ENCODE results near the gene ZKSCAN1.
"Not testable (repeated sequence)": the region's sequence is repeated elsewhere in the genome, so short reads cannot be mapped to it uniquely, and the experiment has no call there.

Gene ZKSCAN1

DNA sequence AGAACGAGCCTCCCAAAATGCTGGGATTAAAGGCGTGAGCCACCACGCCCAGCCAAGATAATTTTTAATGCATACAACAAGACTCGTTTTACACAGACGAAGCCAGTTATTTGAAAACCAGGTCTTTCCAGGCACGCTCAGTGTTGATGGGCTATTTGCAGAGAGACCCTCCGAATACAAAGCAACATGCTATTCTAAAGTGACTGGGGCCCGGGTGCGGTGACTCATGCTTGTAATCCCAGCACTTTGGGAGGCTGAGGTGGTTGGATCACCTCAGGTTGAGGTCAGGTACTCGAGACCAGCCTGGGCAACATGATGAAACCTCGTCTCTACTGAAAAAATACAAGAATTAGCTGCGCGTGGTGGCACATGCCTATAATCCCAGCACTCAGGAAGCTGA, 38.8 kb upstream of the ZKSCAN1 start:
- TF ChIP-seq, protein P1, sequence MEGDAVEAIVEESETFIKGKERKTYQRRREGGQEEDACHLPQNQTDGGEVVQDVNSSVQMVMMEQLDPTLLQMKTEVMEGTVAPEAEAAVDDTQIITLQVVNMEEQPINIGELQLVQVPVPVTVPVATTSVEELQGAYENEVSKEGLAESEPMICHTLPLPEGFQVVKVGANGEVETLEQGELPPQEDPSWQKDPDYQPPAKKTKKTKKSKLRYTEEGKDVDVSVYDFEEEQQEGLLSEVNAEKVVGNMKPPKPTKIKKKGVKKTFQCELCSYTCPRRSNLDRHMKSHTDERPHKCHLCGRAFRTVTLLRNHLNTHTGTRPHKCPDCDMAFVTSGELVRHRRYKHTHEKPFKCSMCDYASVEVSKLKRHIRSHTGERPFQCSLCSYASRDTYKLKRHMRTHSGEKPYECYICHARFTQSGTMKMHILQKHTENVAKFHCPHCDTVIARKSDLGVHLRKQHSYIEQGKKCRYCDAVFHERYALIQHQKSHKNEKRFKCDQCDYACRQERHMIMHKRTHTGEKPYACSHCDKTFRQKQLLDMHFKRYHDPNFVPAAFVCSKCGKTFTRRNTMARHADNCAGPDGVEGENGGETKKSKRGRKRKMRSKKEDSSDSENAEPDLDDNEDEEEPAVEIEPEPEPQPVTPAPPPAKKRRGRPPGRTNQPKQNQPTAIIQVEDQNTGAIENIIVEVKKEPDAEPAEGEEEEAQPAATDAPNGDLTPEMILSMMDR (IDR thresholded peaks at IDR 0.05; ENCODE audit: extremely low read depth, insufficient read depth, missing control alignments): no peak

GRCh38 chr7:99979814-99980225, 35.6 kb upstream of the ZKSCAN1 start:
- in situ Hi-C loops (cut with MboI; ENCODE audit: low pct_unique_long_range_greater_than_20kb, low sequenced_read_pairs, unreplicated experiment); DNase-seq (ENCODE audit: low spot score): not testable (repeated sequence)
- TF ChIP-seq, protein P1 (IDR thresholded peaks at IDR 0.05; ENCODE audit: extremely low read depth, insufficient read depth, missing control alignments): peak; percentile 51

More for the DNA sequence above, 38.8 kb upstream of the ZKSCAN1 start:
- in situ Hi-C loops (cut with MboI; ENCODE audit: low pct_unique_long_range_greater_than_20kb, low sequenced_read_pairs, unreplicated experiment): no loop called here
- no peak for DNase-seq (ENCODE audit: low spot score)

DNA sequence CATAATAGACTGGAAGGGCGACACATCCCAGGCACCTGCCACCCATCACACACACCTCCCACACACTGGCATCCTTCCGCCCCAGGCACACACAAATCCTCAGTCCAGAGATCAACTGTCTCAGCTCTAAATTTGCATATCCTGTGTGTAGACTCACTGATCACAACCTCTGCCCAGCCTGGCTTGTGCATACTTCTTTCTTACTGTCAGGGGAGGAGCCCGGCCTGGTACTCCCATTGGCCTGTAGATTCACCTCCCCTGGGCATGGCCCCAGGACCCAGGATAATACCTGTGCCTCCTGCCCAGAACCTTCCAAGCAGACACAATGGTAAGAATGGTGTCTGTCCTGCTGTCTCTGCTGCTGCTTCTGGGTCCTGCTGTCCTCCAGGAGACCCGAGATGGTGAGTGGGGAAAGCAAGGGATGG, 34.9 kb upstream of the ZKSCAN1 start:
- in situ Hi-C loops (cut with MboI; ENCODE audit: low pct_unique_long_range_greater_than_20kb, low sequenced_read_pairs, unreplicated experiment); DNase-seq (ENCODE audit: low spot score): not testable (repeated sequence)

- in situ Hi-C loops (cut with MboI; ENCODE audit: low pct_unique_long_range_greater_than_20kb, low sequenced_read_pairs, unreplicated experiment); DNase-seq (ENCODE audit: low spot score): not testable (repeated sequence)
Observed at GRCh38 chr7:99981066-99981465, 34.3 kb upstream of the ZKSCAN1 start.

DNA sequence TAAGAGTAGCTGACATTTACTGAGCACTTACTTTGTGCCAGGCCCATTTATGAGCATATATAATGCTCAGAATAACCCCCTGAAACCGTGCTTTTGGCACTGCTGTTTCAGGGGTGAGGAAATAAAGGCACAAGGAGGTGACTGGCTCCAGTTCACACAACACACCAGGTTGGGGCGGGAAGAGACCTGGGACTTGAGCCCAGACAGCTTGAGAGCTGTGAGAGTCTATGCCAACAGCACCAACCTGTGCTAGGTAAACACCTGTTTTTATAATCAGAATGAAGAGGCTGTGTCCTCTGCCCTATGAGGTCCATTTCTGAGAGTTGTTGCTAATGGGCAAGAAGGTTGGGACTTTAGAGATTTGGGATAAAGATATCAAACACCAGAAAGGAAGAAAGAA, 30.8 kb upstream of the ZKSCAN1 start:
- TF ChIP-seq, protein P1 (IDR thresholded peaks at IDR 0.05; ENCODE audit: extremely low read depth, insufficient read depth, missing control alignments): no peak
- in situ Hi-C loops (cut with MboI; ENCODE audit: low pct_unique_long_range_greater_than_20kb, low sequenced_read_pairs, unreplicated experiment): no loop called here
- no peak for DNase-seq (ENCODE audit: low spot score)

- DNase-seq (ENCODE audit: low spot score); in situ Hi-C loops (cut with MboI; ENCODE audit: low pct_unique_long_range_greater_than_20kb, low sequenced_read_pairs, unreplicated experiment): not testable (repeated sequence)
Observed at GRCh38 chr7:99987306-99987705, 28.1 kb upstream of the ZKSCAN1 start.

DNA sequence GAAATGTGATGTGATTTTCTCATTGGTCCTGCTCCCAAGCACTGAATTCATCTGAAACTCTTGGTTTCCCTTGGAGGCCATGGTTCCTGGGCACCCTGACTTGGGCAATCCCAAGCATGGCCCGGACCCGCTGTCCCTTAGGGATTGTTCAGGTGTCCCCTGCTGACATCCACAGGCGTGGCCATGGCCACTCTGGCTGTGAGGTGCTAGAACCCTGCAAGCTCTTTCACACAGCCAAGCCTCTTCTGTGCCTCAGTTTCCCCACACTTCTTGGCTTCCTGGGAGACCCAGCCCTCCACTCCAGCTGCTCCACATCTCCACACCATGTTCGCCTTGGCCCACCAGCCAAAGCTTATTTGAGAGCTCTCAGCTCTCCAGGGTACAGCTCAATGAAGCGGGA, 27.6 kb upstream of the ZKSCAN1 start:
- TF ChIP-seq, protein P1 (IDR thresholded peaks at IDR 0.05; ENCODE audit: extremely low read depth, insufficient read depth, missing control alignments): no peak
- in situ Hi-C loops (cut with MboI; ENCODE audit: low pct_unique_long_range_greater_than_20kb, low sequenced_read_pairs, unreplicated experiment): no loop called here
- DNase-seq (ENCODE audit: low spot score): no peak

DNA sequence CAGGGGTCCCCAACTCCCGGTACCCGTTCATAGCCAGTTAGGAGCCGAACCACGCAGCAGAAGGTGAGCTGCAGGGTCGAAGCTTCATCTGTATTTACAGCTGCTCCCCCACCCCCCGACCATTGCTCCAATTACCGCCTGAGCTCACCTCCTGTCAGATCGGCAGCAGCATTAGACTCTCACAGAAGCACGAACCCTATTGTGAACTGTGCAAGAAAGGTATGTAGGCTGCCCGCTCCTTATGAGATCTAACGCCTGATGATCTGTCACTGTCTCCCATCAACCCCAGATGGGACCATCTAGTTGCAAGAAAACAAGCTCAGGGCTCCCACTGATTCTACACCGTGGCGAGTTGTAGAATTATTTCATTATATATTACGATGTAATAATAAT, 24.9 kb upstream of the ZKSCAN1 start:
- DNase-seq (ENCODE audit: low spot score): no peak
- TF ChIP-seq, protein P1 (IDR thresholded peaks at IDR 0.05; ENCODE audit: extremely low read depth, insufficient read depth, missing control alignments): no peak
- in situ Hi-C loops (cut with MboI; ENCODE audit: low pct_unique_long_range_greater_than_20kb, low sequenced_read_pairs, unreplicated experiment): loop anchor here (10.0 kb wide), 1 partner anchor 84 kb away; no protein-coding TSS in a partner anchor

- not testable (repeated sequence) for DNase-seq (ENCODE audit: low spot score)
- in situ Hi-C loops (cut with MboI; ENCODE audit: low pct_unique_long_range_greater_than_20kb, low sequenced_read_pairs, unreplicated experiment): loop anchor here (10.0 kb wide), 1 partner anchor 83 kb away; no protein-coding TSS in a partner anchor
Observed at GRCh38 chr7:99991543-99991942, 23.9 kb upstream of the ZKSCAN1 start.

All from GM13977 (cell line).